Fibroblast of villous mesenchyme (primary cell): ENCODE results near the gene P3H4. TPM values are rescaled to one million over a fixed set of nuclear protein-coding genes. Genes with fewer than 3 reads are reported as not detected.

Experiments
- DNase-seq: peaks from one replicate; pipeline ENCODE4 v3.0.0-alpha.2; 2010; ENCODE audit warnings: low read depth
- H3K4me3 ChIP-seq: 2 replicates; pipeline ENCODE4 v1.5.1; 2011; ENCODE audit warnings: low read depth, mild to moderate bottlenecking, low read length
- total RNA-seq: library from RNA; depleted of rRNA; stranded (reverse); fragments of >200 nt; gene quantifications from 2 replicates; pipeline ENCODE4 v1.2.3, GENCODE V29; 2012
- TF ChIP-seq, protein P1 (sequence below): IDR thresholded peaks from 2 replicates; pipeline ENCODE4 v1.5.1; 2012; ENCODE audit warnings: low read depth, mild to moderate bottlenecking, low read length; ENCODE audit not compliant: insufficient read depth

P3H4 gene
- total RNA-seq, 1 donor = 88.1 TPM

- DNase-seq = no peak
- H3K4me3 ChIP-seq = no peak overlapping the region
- TF ChIP-seq, protein P1, sequence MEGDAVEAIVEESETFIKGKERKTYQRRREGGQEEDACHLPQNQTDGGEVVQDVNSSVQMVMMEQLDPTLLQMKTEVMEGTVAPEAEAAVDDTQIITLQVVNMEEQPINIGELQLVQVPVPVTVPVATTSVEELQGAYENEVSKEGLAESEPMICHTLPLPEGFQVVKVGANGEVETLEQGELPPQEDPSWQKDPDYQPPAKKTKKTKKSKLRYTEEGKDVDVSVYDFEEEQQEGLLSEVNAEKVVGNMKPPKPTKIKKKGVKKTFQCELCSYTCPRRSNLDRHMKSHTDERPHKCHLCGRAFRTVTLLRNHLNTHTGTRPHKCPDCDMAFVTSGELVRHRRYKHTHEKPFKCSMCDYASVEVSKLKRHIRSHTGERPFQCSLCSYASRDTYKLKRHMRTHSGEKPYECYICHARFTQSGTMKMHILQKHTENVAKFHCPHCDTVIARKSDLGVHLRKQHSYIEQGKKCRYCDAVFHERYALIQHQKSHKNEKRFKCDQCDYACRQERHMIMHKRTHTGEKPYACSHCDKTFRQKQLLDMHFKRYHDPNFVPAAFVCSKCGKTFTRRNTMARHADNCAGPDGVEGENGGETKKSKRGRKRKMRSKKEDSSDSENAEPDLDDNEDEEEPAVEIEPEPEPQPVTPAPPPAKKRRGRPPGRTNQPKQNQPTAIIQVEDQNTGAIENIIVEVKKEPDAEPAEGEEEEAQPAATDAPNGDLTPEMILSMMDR = no peak
Measured at GRCh38 chr17:41824086-41824485, 12.3 kb upstream of the P3H4 start.

DNA sequence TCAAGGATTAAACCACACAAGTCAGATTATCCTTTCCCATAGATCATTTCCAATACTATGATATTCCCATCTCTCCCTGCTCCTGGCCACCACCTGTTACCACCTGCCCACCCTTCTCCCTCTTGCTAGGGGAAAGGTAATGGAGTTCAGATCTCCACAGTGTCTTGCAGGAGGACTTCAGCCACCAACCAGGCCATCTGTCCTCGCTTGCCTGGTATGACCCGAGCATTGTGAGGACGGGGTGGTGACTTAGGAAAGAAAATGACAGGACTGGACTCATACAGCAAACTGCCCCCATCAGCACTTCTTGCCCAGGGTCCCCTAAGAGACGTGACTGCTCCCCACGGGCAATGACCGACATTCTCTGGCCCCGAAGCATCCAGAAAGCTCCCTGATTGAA lies 11.8 kb upstream of the P3H4 start:
- TF ChIP-seq, protein P1 = no peak
- H3K4me3 ChIP-seq = no peak overlapping the region
- DNase-seq = no peak

- TF ChIP-seq, protein P1 = no peak
- H3K4me3 ChIP-seq = no peak overlapping the region
- DNase-seq = no peak
Measured at GRCh38 chr17:41823141-41823524, 11.4 kb upstream of the P3H4 start.

DNA sequence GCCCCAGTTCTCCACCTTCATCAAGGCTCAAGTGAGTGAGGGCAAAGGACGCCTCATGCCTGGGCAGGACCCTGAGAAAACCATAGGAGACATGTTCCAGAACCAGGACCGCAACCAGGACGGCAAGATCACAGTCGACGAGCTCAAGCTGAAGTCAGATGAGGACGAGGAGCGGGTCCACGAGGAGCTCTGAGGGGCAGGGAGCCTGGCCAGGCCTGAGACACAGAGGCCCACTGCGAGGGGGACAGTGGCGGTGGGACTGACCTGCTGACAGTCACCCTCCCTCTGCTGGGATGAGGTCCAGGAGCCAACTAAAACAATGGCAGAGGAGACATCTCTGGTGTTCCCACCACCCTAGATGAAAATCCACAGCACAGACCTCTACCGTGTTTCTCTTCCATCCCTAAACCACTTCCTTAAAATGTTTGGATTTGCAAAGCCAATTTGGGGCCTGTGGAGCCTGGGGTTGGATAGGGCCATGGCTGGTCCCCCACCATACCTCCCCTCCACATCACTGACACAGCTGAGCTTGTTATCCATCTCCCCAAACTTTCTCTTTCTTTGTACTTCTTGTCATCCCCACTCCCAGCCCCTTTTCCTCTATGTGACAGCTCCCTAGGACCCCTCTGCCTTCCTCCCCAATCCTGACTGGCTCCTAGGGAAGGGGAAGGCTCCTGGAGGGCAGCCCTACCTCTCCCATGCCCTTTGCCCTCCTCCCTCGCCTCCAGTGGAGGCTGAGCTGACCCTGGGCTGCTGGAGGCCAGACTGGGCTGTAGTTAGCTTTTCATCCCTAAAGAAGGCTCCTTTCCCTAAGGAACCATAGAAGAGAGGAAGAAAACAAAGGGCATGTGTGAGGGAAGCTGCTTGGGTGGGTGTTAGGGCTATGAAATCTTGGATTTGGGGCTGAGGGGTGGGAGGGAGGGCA lies 10.7 kb upstream of the P3H4 start:
- DNase-seq = no peak
- TF ChIP-seq, protein P1 = no peak

DNA sequence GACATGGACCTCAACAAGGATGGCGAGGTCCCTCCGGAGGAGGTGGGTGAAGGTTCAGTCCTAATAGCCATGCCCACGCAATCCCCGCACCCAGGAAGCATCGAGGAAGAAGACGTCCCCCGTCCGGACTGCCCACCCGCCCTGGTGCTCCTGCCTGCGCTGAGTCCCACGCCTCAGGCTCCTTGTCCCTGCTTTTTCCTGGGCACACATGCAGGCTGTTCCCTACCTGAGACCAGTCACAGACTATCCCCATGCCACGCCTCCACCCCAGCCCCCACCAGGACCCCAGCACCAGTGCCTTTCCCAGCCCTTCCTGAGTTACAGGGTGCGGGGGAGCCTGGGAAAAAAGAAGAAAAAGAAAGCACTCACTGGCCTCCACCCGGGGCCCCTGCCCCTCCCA lies 10.0 kb upstream of the P3H4 start:
- no peak for DNase-seq
- H3K4me3 ChIP-seq = no peak overlapping the region
- TF ChIP-seq, protein P1 = no peak

More for the DNA sequence above, 10.7 kb upstream of the P3H4 start:
- no peak overlapping the region for H3K4me3 ChIP-seq

DNA sequence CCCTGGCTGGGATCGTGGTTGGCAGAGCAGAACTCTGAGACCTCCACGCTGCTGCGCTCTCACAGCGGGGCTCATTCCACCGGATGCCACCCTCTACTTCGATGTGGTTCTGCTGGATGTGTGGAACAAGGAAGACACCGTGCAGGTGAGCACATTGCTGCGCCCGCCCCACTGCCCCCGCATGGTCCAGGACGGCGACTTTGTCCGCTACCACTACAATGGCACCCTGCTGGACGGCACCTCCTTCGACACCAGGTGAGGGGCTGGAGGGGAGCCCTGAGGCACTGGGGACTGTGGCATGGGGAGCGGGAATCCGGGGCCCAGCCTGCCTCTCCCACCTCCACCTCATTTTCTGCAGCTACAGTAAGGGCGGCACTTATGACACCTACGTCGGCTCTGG lies 6.3 kb upstream of the P3H4 start:
- DNase-seq = no peak
- TF ChIP-seq, protein P1 = no peak
- H3K4me3 ChIP-seq = no peak overlapping the region
